Measurements from ENCODE around the gene ZNF560.

GRCh38 chr19:9547870-9548269 lies 49.5 kb upstream of the ZNF560 start:
- no peak for TF ChIP-seq POLR2A (IDR thresholded peaks at IDR 0.05)
- no peak for TF ChIP-seq CTCF (IDR thresholded peaks at IDR 0.05)
- no peak for TF ChIP-seq POLR2AphosphoS5 (IDR thresholded peaks at IDR 0.05)
